SK-N-SH treated with all-trans-retinoic acid at 6 μM for 48 hours (cell line): Measurements from ENCODE around the gene MOSMO.

ENCODE experiments used
- ATAC-seq: fragments of 200-7000 bp; cut with Tn5 transposase; 3 replicates; pipeline ENCODE4 v1.9.1; 2020; ENCODE audit warnings: mild to moderate bottlenecking, moderate library complexity
- ARNTL ChIP-seq: fragments of 450-650 bp; formaldehyde crosslinking; IDR thresholded peaks from 2 replicates; pipeline ENCODE4 v1.5.0; 2020; ENCODE audit warnings: low read depth, mild to moderate bottlenecking, moderate library complexity, borderline replicate concordance
- BACH2 ChIP-seq: fragments of 250-450 bp; sonication (Bioruptor Pico); IDR thresholded peaks from 2 replicates; pipeline ENCODE4 v1.9.0; 2021; ENCODE audit warnings: mild to moderate bottlenecking, borderline replicate concordance
- CREB5 ChIP-seq: fragments of 250-450 bp; sonication (Bioruptor Pico); IDR thresholded peaks from 2 replicates; pipeline ENCODE4 v1.5.1; 2020; ENCODE audit warnings: low read depth, mild to moderate bottlenecking, moderate library complexity
- CSDC2 ChIP-seq: fragments of 250-450 bp; sonication (Bioruptor Pico); IDR thresholded peaks from 2 replicates; pipeline ENCODE4 v1.5.0; 2020; ENCODE audit warnings: mild to moderate bottlenecking, moderate library complexity
- CSRNP3 ChIP-seq: fragments of 250-450 bp; sonication (Bioruptor Pico); IDR thresholded peaks from 2 replicates; pipeline ENCODE4 v1.5.1; 2021; ENCODE audit warnings: mild to moderate bottlenecking, moderate library complexity
- GLIS3 ChIP-seq: fragments of 250-450 bp; sonication (Bioruptor Pico); IDR thresholded peaks from 2 replicates; pipeline ENCODE4 v1.5.0; 2020; ENCODE audit warnings: mild to moderate bottlenecking, moderate library complexity
- OSR1 ChIP-seq: fragments of 250-450 bp; sonication (Bioruptor Pico); IDR thresholded peaks from 2 replicates; pipeline ENCODE4 v1.8.0; 2022; ENCODE audit warnings: moderate library complexity, mild to moderate bottlenecking, inconsistent platforms
- PATZ1 ChIP-seq: fragments of 250-450 bp; sonication (Bioruptor Pico); IDR thresholded peaks from 2 replicates; pipeline ENCODE4 v1.8.0; 2020; ENCODE audit warnings: mild to moderate bottlenecking, moderate library complexity, borderline replicate concordance
- POU6F1 ChIP-seq: fragments of 250-450 bp; sonication (Bioruptor Pico); IDR thresholded peaks from 2 replicates; pipeline ENCODE4 v1.8.0; 2021; ENCODE audit warnings: low read depth, mild to moderate bottlenecking, moderate library complexity, borderline replicate concordance
- PPARA ChIP-seq: fragments of 250-450 bp; sonication (Bioruptor Pico); IDR thresholded peaks from 2 replicates; pipeline ENCODE4 v1.5.0; 2020; ENCODE audit warnings: mild to moderate bottlenecking, borderline replicate concordance
- RARB ChIP-seq: fragments of 250-450 bp; sonication (Bioruptor Pico); IDR thresholded peaks from 2 replicates; pipeline ENCODE4 v1.8.0; 2021; ENCODE audit warnings: mild to moderate bottlenecking, moderate library complexity
- SNAI2 ChIP-seq: fragments of 250-450 bp; sonication (Bioruptor Pico); IDR thresholded peaks from 2 replicates; pipeline ENCODE4 v1.5.0; 2020; ENCODE audit warnings: mild to moderate bottlenecking, moderate library complexity
- TCF4 ChIP-seq: fragments of 250-450 bp; sonication (Bioruptor Pico); IDR thresholded peaks from 2 replicates; pipeline ENCODE4 v1.8.0; 2021; ENCODE audit warnings: mild to moderate bottlenecking, moderate library complexity, borderline replicate concordance
- TOX ChIP-seq: fragments of 250-450 bp; sonication (Bioruptor Pico); IDR thresholded peaks from 2 replicates; pipeline ENCODE4 v1.8.0; 2021; ENCODE audit warnings: mild to moderate bottlenecking, moderate library complexity, borderline replicate concordance
- TSHZ2 ChIP-seq: fragments of 250-450 bp; sonication (Bioruptor Pico); IDR thresholded peaks from 2 replicates; pipeline ENCODE4 v1.5.0; 2020; ENCODE audit warnings: mild to moderate bottlenecking, moderate library complexity
- ZC3H10 ChIP-seq: fragments of 250-450 bp; sonication (Bioruptor Pico); IDR thresholded peaks from 2 replicates; pipeline ENCODE4 v1.5.1; 2021; ENCODE audit warnings: mild to moderate bottlenecking, moderate library complexity
- ZFP3 ChIP-seq: fragments of 250-450 bp; sonication (Bioruptor Pico); IDR thresholded peaks from 2 replicates; pipeline ENCODE4 v1.5.0; 2020; ENCODE audit warnings: mild to moderate bottlenecking, moderate library complexity
- ZFP30 ChIP-seq: fragments of 450-650 bp; formaldehyde crosslinking; IDR thresholded peaks from 2 replicates; pipeline ENCODE4 v1.5.0; 2022; ENCODE audit warnings: mild to moderate bottlenecking, moderate library complexity
- ZNF565 ChIP-seq: fragments of 450-650 bp; formaldehyde crosslinking; conservative IDR thresholded peaks from 2 replicates; pipeline ENCODE4 v1.5.0; 2020; ENCODE audit warnings: low read depth, mild to moderate bottlenecking, moderate library complexity
- ZNF70 ChIP-seq: fragments of 450-650 bp; formaldehyde crosslinking; IDR thresholded peaks from 2 replicates; pipeline ENCODE4 v1.5.0; 2020; ENCODE audit warnings: mild to moderate bottlenecking, moderate library complexity
- ZNF8 ChIP-seq: fragments of 450-650 bp; formaldehyde crosslinking; IDR thresholded peaks from 2 replicates; pipeline ENCODE4 v1.5.0; 2020; ENCODE audit warnings: mild to moderate bottlenecking, moderate library complexity

MOSMO gene

GRCh38 chr16:22029632-22030031 is 21.7 kb downstream of the MOSMO start:
- TF ChIP-seq CREB5 (no peak), ARNTL (CRISPR knock-in tag) (no peak), TOX (CRISPR knock-in tag) (no peak)

GRCh38 chr16:22030087-22030812 is 22.3 kb downstream of the MOSMO start:
- TF ChIP-seq ZNF70 (CRISPR knock-in tag) = no peak
- no peak for TF ChIP-seq PPARA (CRISPR knock-in tag)
- TF ChIP-seq ZC3H10 (CRISPR knock-in tag) = no peak
- no peak for TF ChIP-seq CREB5
- no peak for TF ChIP-seq BACH2 (CRISPR knock-in tag)
- TF ChIP-seq ZFP30 (CRISPR knock-in tag) = no peak
- TF ChIP-seq GLIS3 = no peak
- TF ChIP-seq ZNF565 (CRISPR knock-in tag) = no peak
- ATAC-seq = no peak

More at GRCh38 chr16:22029632-22030031, 21.7 kb downstream of the MOSMO start:
- ATAC-seq = no peak

- TF ChIP-seq GLIS3 (no peak), RARB (CRISPR knock-in tag) (no peak), TOX (CRISPR knock-in tag) (no peak), ZC3H10 (CRISPR knock-in tag) (no peak), BACH2 (CRISPR knock-in tag) (no peak), ARNTL (CRISPR knock-in tag) (no peak), TCF4 (CRISPR knock-in tag) (no peak), PPARA (CRISPR knock-in tag) (no peak), CSRNP3 (no peak)
- TF ChIP-seq, all 23 proteins: peak for 0
- ATAC-seq = no peak
These were observed 23.7 kb downstream of the MOSMO start for GRCh38 chr16:22031483-22032083.

- ATAC-seq = no peak
- TF ChIP-seq TSHZ2 (CRISPR knock-in tag) (no peak), OSR1 (no peak), ZNF8 (no peak), CREB5 (no peak), GLIS3 (no peak), ZNF565 (CRISPR knock-in tag) (no peak), BACH2 (CRISPR knock-in tag) (no peak), POU6F1 (CRISPR knock-in tag) (no peak), ZFP3 (CRISPR knock-in tag) (no peak), PATZ1 (CRISPR knock-in tag) (no peak), ZNF70 (CRISPR knock-in tag) (no peak), ARNTL (CRISPR knock-in tag) (no peak), ZFP30 (CRISPR knock-in tag) (no peak), PPARA (CRISPR knock-in tag) (no peak), SNAI2 (CRISPR knock-in tag) (no peak), TOX (CRISPR knock-in tag) (no peak), CSDC2 (no peak)
These were observed 26.6 kb downstream of the MOSMO start for GRCh38 chr16:22034503-22034902.
